Esophagus squamous epithelium (tissue), 4 donors: Measurements from ENCODE around the gene PEF1.
"Not testable (repeated sequence)": the region's sequence is repeated elsewhere in the genome, so short reads cannot be mapped to it uniquely, and the experiment has no call there.

Experiments
- CTCF ChIP-seq, 6 experiments: fragments of 450-650 bp in 4 of 6; fragments of 200-600 bp in 2 of 6; sonication (generic) in 2 of 6; IDR thresholded peaks; one replicate each; pipeline ENCODE4 v1.5.1; 2016 to 2019; ENCODE audit warnings: antibody characterized with exemption in 6 of 6, mild to moderate bottlenecking in 4 of 6, moderate library complexity in 4 of 6
- POLR2A ChIP-seq, 4 donors: fragments of 450-650 bp; IDR thresholded peaks; one replicate each; pipeline ENCODE4 v1.6.1; 2017; ENCODE audit warnings: antibody characterized with exemption in 4 of 4, mild to moderate bottlenecking in 4 of 4, moderate library complexity in 3 of 4

GRCh38 chr1:31587328-31587699 lies 57.4 kb downstream of the PEF1 start:
- TF ChIP-seq POLR2A, CTCF (IDR thresholded peaks at IDR 0.05): not testable (repeated sequence)
